ENCODE results near the gene IL36RN. TPM values are rescaled to one million over a fixed set of nuclear protein-coding genes. Genes with fewer than 3 reads are reported as not detected.
"Not testable (repeated sequence)": the region's sequence is repeated elsewhere in the genome, so short reads cannot be mapped to it uniquely, and the experiment has no call there.

IL36RN gene
- total RNA-seq, 2 donors from 2014 or later = not detected

GRCh38 chr2:113092864-113093612, 34.0 kb downstream of the IL36RN start:
- intact Hi-C loops (cut with DNase I) = no loop called here
- no peak for DNase-seq (ENCODE audit: low spot score)

- no peak for DNase-seq (ENCODE audit: low spot score)
- intact Hi-C loops (cut with DNase I) = no loop called here
Observed at GRCh38 chr2:113093613-113093977, 34.6 kb downstream of the IL36RN start.

DNA sequence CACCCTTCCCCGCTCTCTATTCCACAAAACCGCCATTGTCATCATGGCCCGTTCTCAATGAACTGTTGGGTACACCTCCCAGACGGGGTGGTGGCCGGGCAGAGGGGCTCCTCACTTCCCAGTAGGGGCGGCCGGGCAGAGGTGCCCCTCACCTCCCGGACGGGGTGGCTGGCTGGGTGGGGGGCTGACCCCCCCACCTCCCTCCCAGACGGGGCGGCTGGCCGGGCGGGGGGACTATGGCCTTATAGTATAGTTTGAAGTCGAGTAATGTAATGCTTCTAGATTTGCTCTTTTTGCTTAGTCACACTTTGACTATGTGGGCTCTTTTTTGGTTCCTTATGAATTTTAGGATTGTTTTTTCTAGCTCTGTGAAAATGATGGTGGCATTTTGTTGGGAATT, 37.3 kb downstream of the IL36RN start:
- intact Hi-C loops (cut with DNase I); DNase-seq (ENCODE audit: low spot score): not testable (repeated sequence)

GRCh38 chr2:113096842-113097618, 38.0 kb downstream of the IL36RN start:
- intact Hi-C loops (cut with DNase I) = not testable (repeated sequence)

DNA sequence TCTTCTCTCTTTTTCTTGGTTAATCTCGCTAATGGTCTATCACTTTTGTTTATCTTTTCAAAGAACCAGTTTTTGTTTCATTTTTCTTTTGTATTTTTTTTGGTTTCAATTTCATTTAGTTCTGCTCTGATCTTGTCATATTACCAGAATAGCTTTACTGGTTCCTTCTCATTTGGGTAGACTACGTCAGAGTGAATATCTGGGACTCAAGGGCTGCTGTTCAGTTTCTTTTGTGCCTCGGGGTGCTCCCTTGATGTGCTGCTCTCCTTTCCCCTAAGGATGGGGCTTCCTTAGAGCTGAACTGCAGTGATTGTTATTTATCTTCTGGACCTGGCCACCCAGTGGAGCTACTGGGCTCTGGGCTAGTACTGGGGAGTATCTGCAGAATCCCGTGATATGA, 39.0 kb downstream of the IL36RN start:
- DNase-seq (ENCODE audit: low spot score) = no peak
- intact Hi-C loops (cut with DNase I) = no loop called here

More at GRCh38 chr2:113096842-113097618, 38.0 kb downstream of the IL36RN start:
- DNase-seq (ENCODE audit: low spot score) = not testable (repeated sequence)

- intact Hi-C loops (cut with DNase I) = no loop called here
Observed at GRCh38 chr2:113098532-113098931, 39.5 kb downstream of the IL36RN start.

DNA sequence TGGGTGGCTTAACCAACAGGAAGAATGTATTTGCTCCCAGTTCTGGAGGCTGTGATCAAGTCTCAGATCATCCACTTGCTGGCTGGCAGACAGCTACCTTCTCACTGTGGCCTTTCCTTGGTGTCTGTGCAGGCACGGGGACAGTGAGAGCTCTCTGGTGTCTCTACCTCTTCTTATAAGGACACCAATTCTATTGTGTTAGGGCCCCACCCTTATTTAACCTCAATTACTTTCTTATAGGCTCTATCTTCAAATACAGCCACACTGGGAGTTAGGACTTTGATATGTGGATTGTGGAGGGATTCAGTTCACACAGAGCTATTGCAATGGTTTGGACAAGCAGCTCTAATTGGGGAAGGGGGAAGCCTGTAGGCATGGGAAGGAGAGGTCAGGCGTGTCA, 43.1 kb downstream of the IL36RN start:
- intact Hi-C loops (cut with DNase I) = no loop called here
- DNase-seq (ENCODE audit: low spot score) = no peak

More at GRCh38 chr2:113098532-113098931, 39.5 kb downstream of the IL36RN start:
- no peak for DNase-seq (ENCODE audit: low spot score)

GRCh38 chr2:113103277-113103676, 44.3 kb downstream of the IL36RN start:
- no peak for DNase-seq (ENCODE audit: low spot score)
- intact Hi-C loops (cut with DNase I) = no loop called here

GRCh38 chr2:113104054-113104611, 45.1 kb downstream of the IL36RN start:
- DNase-seq (ENCODE audit: low spot score) = no peak
- intact Hi-C loops (cut with DNase I) = no loop called here

DNA sequence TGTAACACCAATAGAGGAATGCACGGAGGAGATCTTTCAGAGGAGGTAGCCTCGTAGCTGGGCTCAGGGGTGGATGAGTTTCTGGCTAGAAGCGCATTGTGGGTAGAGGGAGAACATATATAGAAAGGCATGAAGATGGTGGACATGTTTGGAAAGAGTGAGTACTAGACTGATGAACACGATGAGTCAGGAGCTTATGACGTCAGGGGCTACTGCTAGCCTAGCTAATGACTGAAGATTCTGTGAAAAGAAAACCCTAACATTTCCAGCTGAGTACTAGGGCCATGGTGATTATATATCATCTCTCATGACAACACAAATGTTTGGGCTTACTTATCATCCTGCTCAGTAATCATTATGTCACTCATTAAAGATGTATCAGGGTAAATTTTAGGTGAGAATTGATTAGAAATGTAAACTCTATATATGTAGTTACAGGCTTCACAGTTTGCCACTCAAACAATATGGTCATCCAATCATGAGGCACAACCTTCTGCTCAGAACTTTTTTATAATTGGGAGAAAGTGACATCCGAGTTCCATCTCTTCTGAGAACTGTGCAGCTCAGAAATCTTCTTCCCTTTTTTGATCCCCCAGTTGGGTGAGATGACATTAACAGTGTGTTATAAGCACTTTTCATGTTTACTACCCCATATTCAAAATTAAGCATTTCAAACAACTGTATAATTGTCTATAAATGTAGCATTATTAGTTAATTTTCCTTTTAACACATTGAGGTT, 46.2 kb downstream of the IL36RN start:
- intact Hi-C loops (cut with DNase I) = no loop called here
- DNase-seq (ENCODE audit: low spot score) = no peak

- intact Hi-C loops (cut with DNase I) = no loop called here
- DNase-seq (ENCODE audit: low spot score) = no peak
Observed at GRCh38 chr2:113111121-113111520, 52.1 kb downstream of the IL36RN start.

GRCh38 chr2:113111823-113112287, 52.9 kb downstream of the IL36RN start:
- DNase-seq (ENCODE audit: low spot score) = no peak
- intact Hi-C loops (cut with DNase I) = no loop called here

GRCh38 chr2:113112441-113112840, 53.4 kb downstream of the IL36RN start:
- intact Hi-C loops (cut with DNase I) = no loop called here
- DNase-seq (ENCODE audit: low spot score) = no peak

DNA sequence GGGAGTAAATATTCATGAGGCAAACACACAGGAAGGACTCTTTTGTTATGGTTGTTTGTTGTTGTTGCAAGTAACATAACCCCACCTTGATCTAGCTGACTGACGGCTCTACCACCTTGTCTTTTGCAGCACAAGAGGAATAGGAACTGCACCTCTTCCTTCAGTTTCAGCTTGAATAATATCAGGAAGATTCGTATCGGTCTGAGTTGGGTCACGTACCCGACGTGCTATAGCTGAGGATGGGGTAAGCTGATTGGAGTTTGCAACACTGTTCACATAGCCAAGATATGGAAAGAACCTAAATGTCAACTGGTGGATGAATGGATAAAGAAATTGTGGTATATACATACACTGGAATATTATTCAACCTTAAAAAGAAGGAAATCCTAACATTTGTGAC, 53.9 kb downstream of the IL36RN start:
- intact Hi-C loops (cut with DNase I) = no loop called here
- no peak for DNase-seq (ENCODE audit: low spot score)

DNA sequence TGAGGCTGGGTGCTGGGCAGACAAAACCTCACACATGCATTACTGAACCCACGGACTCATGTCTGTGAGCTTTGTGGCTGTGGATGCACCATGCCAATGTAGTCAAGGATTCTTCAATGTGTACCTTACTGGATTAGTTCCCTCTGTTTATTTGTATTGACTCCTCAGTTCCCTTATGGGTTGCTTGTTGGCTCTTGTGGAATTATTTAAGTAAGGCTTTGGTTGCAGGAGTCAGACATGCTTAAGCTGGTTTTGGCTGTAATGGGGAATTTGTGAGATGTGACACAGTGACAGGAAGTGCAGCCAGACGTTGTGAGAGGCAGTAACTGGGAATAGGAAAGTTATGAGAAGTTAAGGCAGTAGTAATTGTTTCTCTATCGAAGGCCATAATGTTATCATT, 54.8 kb downstream of the IL36RN start:
- intact Hi-C loops (cut with DNase I) = no loop called here
- no peak for DNase-seq (ENCODE audit: low spot score)

Other genes starting within 250 kb of the IL36RN start
- gene IL1B, start 222.4 kb upstream of the IL36RN start, total RNA-seq = 1 to 10 TPM; 1.0 to 1.1 TPM
- not detected for gene IL37, start 148.0 kb upstream of the IL36RN start, total RNA-seq
- not detected for gene IL36G, start 81.2 kb upstream of the IL36RN start, total RNA-seq
- gene IL36A, start 53.7 kb upstream of the IL36RN start, total RNA-seq = not detected
- not detected for gene IL36B, start 6.3 kb upstream of the IL36RN start, total RNA-seq
- gene IL1F10, start 8.8 kb downstream of the IL36RN start, total RNA-seq = not detected
- gene IL1RN, start 68.4 kb downstream of the IL36RN start, total RNA-seq = 1 to 10 TPM; 1.7 to 3.0 TPM
- gene PSD4, start 114.8 kb downstream of the IL36RN start, total RNA-seq = 10 to 100 TPM in 1 of 2 donors, 1 to 10 TPM in 1; 5.8 to 10.5 TPM
- gene PAX8, start 219.7 kb downstream of the IL36RN start, total RNA-seq = 1 to 10 TPM in 1 of 2 donors, under 1 TPM in 1; 0.19 to 3.6 TPM